Choroid plexus epithelial cell (primary cell): ENCODE results near the gene ATP8B3.

Experiments used
- DNase-seq: peaks from one replicate; pipeline ENCODE4 v3.0.0-alpha.2; 2010; ENCODE audit warnings: low read depth
- H3K4me3 ChIP-seq: 2 replicates; pipeline ENCODE4 v1.5.1; 2011; ENCODE audit warnings: low read depth, mild to moderate bottlenecking, control low read depth, low read length, moderate library complexity
- CTCF ChIP-seq: conservative IDR thresholded peaks from 2 replicates; pipeline ENCODE4 v1.5.1; 2011; ENCODE audit warnings: low read depth, mild to moderate bottlenecking, control low read depth, inconsistent platforms, low read length, moderate library complexity

ATP8B3 gene

GRCh38 chr19:1786668-1787067 lies 25.4 kb downstream of the ATP8B3 start:
- no peak overlapping the region for H3K4me3 ChIP-seq
- no peak for DNase-seq
- no peak for TF ChIP-seq CTCF

- DNase-seq = no peak
- H3K4me3 ChIP-seq = no peak overlapping the region
- no peak for TF ChIP-seq CTCF
Observed at GRCh38 chr19:1785310-1785709, 26.8 kb downstream of the ATP8B3 start.

GRCh38 chr19:1783874-1784273 lies 28.2 kb downstream of the ATP8B3 start:
- TF ChIP-seq CTCF = no peak
- DNase-seq = no peak
- H3K4me3 ChIP-seq = no peak overlapping the region

- no peak for TF ChIP-seq CTCF
- no peak overlapping the region for H3K4me3 ChIP-seq
- DNase-seq = no peak
Observed at GRCh38 chr19:1783354-1783753, 28.7 kb downstream of the ATP8B3 start.

- TF ChIP-seq CTCF = no peak
- DNase-seq = no peak
Observed at GRCh38 chr19:1782521-1782920, 29.6 kb downstream of the ATP8B3 start.

GRCh38 chr19:1780272-1780958 lies 31.7 kb downstream of the ATP8B3 start:
- TF ChIP-seq CTCF = peak; percentile 44
- DNase-seq = peak; percentile 38
- no peak overlapping the region for H3K4me3 ChIP-seq

More at GRCh38 chr19:1782521-1782920, 29.6 kb downstream of the ATP8B3 start:
- H3K4me3 ChIP-seq = no peak overlapping the region

GRCh38 chr19:1779574-1779973 lies 32.5 kb downstream of the ATP8B3 start:
- no peak for TF ChIP-seq CTCF

More at GRCh38 chr19:1779574-1779973, 32.5 kb downstream of the ATP8B3 start:
- H3K4me3 ChIP-seq = no peak overlapping the region
- DNase-seq = no peak
